Sigmoid colon (tissue), 7 donors: ENCODE measurements around the gene DDX18. TPM values are rescaled to one million over a fixed set of nuclear protein-coding genes. Genes with fewer than 3 reads are reported as not detected.

Source experiments
- DNase-seq: peaks from one replicate; pipeline ENCODE4 v3.0.0-alpha.2; 2019
- H3K27ac ChIP-seq, 4 donors: fragments of 200-600 bp; sonication (generic); one replicate each; pipeline ENCODE4 v1.5.1; 2016 to 2019; ENCODE audit warnings: mild to moderate bottlenecking in 1 of 4
- H3K27me3 ChIP-seq, 3 donors: fragments of 200-600 bp; sonication (generic); one replicate each; pipeline ENCODE4 v1.5.1; 2019; ENCODE audit warnings: mild to moderate bottlenecking in 1 of 3
- H3K36me3 ChIP-seq, 4 donors: fragments of 200-600 bp; sonication (generic); one replicate each; pipeline ENCODE4 v1.5.1; 2016 to 2019
- H3K4me1 ChIP-seq, 4 donors: fragments of 200-600 bp; sonication (generic); one replicate each; pipeline ENCODE4 v1.5.1; 2017 to 2019
- H3K4me3 ChIP-seq, 4 donors: fragments of 200-600 bp; sonication (generic); one replicate each; pipeline ENCODE4 v1.5.1; 2017 to 2019; ENCODE audit warnings: mild to moderate bottlenecking in 2 of 4, moderate library complexity in 1 of 4
- H3K9me3 ChIP-seq, 4 donors: fragments of 200-600 bp in 3 of 4; sonication (generic) in 3 of 4; one replicate each; pipeline versions ENCODE4 v1.5.1 to v1.6.1; 2013 to 2019
- EP300 ChIP-seq, 4 donors: sonication (generic); formaldehyde crosslinking; IDR thresholded peaks; one replicate each; pipeline ENCODE4 v1.6.1; 2017; ENCODE audit warnings: antibody characterized with exemption in 4 of 4
- POLR2A ChIP-seq, 2 donors: fragments of 450-650 bp; IDR thresholded peaks; one replicate each; pipeline ENCODE4 v1.6.1; 2016; ENCODE audit warnings: antibody characterized with exemption in 2 of 2, mild to moderate bottlenecking in 2 of 2, moderate library complexity in 2 of 2
- POLR2AphosphoS5 ChIP-seq, 4 donors: sonication (generic); formaldehyde crosslinking; IDR thresholded peaks; one replicate each; pipeline ENCODE4 v1.6.1; 2017; ENCODE audit warnings: antibody characterized with exemption in 4 of 4
- WGBS, 2 donors: extraction: QIAGEN DNeasy Blood & Tissue Kit; methylation state at CpG; one replicate each; pipeline ENCODE4 v1.1.7; 2013; 5-methylcytosine and 5-hydroxymethylcytosine counted together
- intact Hi-C: fragments of 100-400 bp; cut with DNase I; formaldehyde crosslinking; loops from one replicate; pipeline ENCODE4 v1.15.1; 2023
- polyA plus RNA-seq, 3 donors: library from polyadenylated mRNA; stranded (reverse); fragments of 200-250 nt; gene quantifications; one replicate each; pipeline ENCODE4 v1.2.3, GENCODE V29; 2013
- total RNA-seq, 4 donors: library from RNA; depleted of rRNA; stranded (reverse); fragments of >200 nt; gene quantifications; one replicate each; pipeline ENCODE4 v1.1.0, GENCODE V29; 2016
- TF ChIP-seq, protein P1 (sequence below), 4 experiments: fragments of 450-650 bp in 3 of 4; fragments of 200-600 bp in 1 of 4; IDR thresholded peaks; one replicate each; pipeline ENCODE4 v1.5.1; 2016 to 2019; ENCODE audit warnings: antibody characterized with exemption in 4 of 4, mild to moderate bottlenecking in 3 of 4, moderate library complexity in 2 of 4
- donor health status: healthy with polysubstance abuse.
- donor health status: Bipolar disorder and iron deficiency.
- donor health status: healthy.

Gene DDX18
- total and polyA plus RNA-seq, 7 donors = 18.0 to 41.0 (median 33.0) TPM

GRCh38 chr2:117835990-117836760 is 21.7 kb downstream of the DDX18 start:
- Histone ChIP-seq H3K4me3 (peak overlapping the region; percentile 25 to 57 (median 52)), H3K4me1 (peaks cover 0 to 14% (median 6%) of the 10 kb centered on the region in 4 donors), H3K9me3 (no peaks in the 10 kb centered on the region), H3K27ac (peak overlapping the region; percentile 60 to 69 (median 64)), H3K27me3 (no peaks in the 10 kb centered on the region), H3K36me3 (peaks cover 0 to 29% (median 3%) of the 10 kb centered on the region in 4 donors)
- DNase-seq = peak; percentile 91
- intact Hi-C loops = loop anchor here (5.0 kb wide), 1 partner anchor 166 kb away; no protein-coding TSS in a partner anchor
- TF ChIP-seq POLR2A (IDR thresholded peaks at IDR 0.05) (no peak), POLR2AphosphoS5 (IDR thresholded peaks at IDR 0.05) (no peak)
- TF ChIP-seq, protein P1, sequence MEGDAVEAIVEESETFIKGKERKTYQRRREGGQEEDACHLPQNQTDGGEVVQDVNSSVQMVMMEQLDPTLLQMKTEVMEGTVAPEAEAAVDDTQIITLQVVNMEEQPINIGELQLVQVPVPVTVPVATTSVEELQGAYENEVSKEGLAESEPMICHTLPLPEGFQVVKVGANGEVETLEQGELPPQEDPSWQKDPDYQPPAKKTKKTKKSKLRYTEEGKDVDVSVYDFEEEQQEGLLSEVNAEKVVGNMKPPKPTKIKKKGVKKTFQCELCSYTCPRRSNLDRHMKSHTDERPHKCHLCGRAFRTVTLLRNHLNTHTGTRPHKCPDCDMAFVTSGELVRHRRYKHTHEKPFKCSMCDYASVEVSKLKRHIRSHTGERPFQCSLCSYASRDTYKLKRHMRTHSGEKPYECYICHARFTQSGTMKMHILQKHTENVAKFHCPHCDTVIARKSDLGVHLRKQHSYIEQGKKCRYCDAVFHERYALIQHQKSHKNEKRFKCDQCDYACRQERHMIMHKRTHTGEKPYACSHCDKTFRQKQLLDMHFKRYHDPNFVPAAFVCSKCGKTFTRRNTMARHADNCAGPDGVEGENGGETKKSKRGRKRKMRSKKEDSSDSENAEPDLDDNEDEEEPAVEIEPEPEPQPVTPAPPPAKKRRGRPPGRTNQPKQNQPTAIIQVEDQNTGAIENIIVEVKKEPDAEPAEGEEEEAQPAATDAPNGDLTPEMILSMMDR (IDR thresholded peaks at IDR 0.05) = peak; percentile 52 to 85 (median 64)
- 9 to 26% methylated on average over 53 of the region's 53 CpGs for WGBS, 2 donors

GRCh38 chr2:117845304-117845703 is 30.8 kb downstream of the DDX18 start:
- intact Hi-C loops = no loop called here
- Histone ChIP-seq H3K27ac (no peak overlapping the region), H3K4me3 (no peak overlapping the region), H3K9me3 (no peaks in the 10 kb centered on the region), H3K27me3 (peaks cover 0 to 25% (median 7%) of the 10 kb centered on the region in 3 donors), H3K36me3 (no peaks in the 10 kb centered on the region), H3K4me1 (no peaks in the 10 kb centered on the region)
- TF ChIP-seq, protein P1 (IDR thresholded peaks at IDR 0.05) = no peak
- no peak for TF ChIP-seq POLR2A (IDR thresholded peaks at IDR 0.05)
- TF ChIP-seq POLR2AphosphoS5 (IDR thresholded peaks at IDR 0.05) = no peak
- no peak for TF ChIP-seq EP300 (IDR thresholded peaks at IDR 0.05)
- no peak for DNase-seq
- 92 to 94% methylated on average over 2 of the region's 2 CpGs for WGBS, 2 donors

GRCh38 chr2:117850015-117850414 is 35.5 kb downstream of the DDX18 start:
- Histone ChIP-seq H3K27me3 (peaks cover 0 to 28% (median 7%) of the 10 kb centered on the region in 3 donors), H3K4me3 (no peak overlapping the region)
- 11 to 28% methylated on average over 7 of the region's 7 CpGs for WGBS, 2 donors

GRCh38 chr2:117850461-117850860 is 36.0 kb downstream of the DDX18 start:
- intact Hi-C loops = no loop called here
- 9 to 15% methylated on average over 4 of the region's 4 CpGs for WGBS, 2 donors

More at GRCh38 chr2:117850015-117850414, 35.5 kb downstream of the DDX18 start:
- intact Hi-C loops = no loop called here
- no peaks in the 10 kb centered on the region for H3K4me1 ChIP-seq
- H3K9me3 ChIP-seq = no peaks in the 10 kb centered on the region
- no peaks in the 10 kb centered on the region for H3K36me3 ChIP-seq
- H3K27ac ChIP-seq = no peak overlapping the region
- DNase-seq = no peak
- TF ChIP-seq POLR2AphosphoS5 (IDR thresholded peaks at IDR 0.05) (no peak), EP300 (IDR thresholded peaks at IDR 0.05) (no peak), POLR2A (IDR thresholded peaks at IDR 0.05) (no peak)
- TF ChIP-seq, protein P1 (IDR thresholded peaks at IDR 0.05) = no peak

More at GRCh38 chr2:117850461-117850860, 36.0 kb downstream of the DDX18 start:
- Histone ChIP-seq H3K9me3 (no peaks in the 10 kb centered on the region), H3K27ac (no peak overlapping the region), H3K4me1 (no peaks in the 10 kb centered on the region), H3K4me3 (no peak overlapping the region), H3K36me3 (no peaks in the 10 kb centered on the region), H3K27me3 (peaks cover 0 to 28% (median 7%) of the 10 kb centered on the region in 3 donors)
- DNase-seq = no peak
- no peak for TF ChIP-seq EP300 (IDR thresholded peaks at IDR 0.05)
- TF ChIP-seq, protein P1 (IDR thresholded peaks at IDR 0.05) = no peak
- no peak for TF ChIP-seq POLR2A (IDR thresholded peaks at IDR 0.05)
- TF ChIP-seq POLR2AphosphoS5 (IDR thresholded peaks at IDR 0.05) = no peak
